HG03066 (cell line): ENCODE results near the gene DIAPH1.

Experiments
- ATAC-seq: cut with Tn5 transposase; IDR thresholded peaks from one replicate; pipeline ENCODE4 v1.9.1; 2021; ENCODE audit warnings: low read depth; ENCODE audit not compliant: unreplicated experiment

DIAPH1 gene

DNA sequence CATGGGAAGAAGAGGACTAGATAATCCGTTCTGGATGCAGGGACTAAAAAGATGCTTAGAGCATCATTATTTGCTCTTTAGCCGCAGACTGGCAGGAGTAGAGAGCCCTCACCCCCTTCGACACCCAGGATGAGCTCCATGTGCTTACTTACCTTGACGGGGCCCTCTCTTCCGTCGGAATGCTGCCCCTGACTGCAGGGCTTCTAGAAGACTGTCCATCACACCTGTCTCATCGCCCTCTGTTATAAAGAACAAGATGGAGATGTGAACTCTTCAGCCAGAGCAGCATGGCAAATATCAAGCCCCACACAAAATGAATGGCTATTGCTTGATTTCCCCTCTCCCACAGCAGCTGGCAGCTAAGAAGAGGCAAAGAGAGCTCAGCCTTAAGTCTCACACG lies 94.8 kb downstream of the DIAPH1 start:
- ATAC-seq = no peak

DNA sequence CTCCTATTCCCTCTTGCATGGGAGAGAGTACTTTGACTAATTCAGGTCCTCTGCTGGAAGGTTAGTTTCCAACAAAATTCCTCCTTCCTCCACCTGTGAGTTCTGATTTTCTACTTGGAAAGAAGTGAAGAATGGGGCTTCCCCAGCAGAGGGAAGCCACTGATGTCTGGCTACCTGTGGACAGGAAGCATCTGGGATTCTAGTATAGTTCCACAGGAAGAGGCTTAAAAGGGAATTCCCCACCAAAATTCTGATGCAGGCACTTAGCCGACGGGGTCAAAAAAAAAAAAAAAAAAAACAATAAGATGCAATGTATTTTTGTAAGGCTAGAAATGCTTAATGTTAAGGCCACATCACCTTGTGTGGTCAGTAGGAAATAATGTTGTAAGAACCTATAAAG lies 96.5 kb downstream of the DIAPH1 start:
- ATAC-seq = no peak

DNA sequence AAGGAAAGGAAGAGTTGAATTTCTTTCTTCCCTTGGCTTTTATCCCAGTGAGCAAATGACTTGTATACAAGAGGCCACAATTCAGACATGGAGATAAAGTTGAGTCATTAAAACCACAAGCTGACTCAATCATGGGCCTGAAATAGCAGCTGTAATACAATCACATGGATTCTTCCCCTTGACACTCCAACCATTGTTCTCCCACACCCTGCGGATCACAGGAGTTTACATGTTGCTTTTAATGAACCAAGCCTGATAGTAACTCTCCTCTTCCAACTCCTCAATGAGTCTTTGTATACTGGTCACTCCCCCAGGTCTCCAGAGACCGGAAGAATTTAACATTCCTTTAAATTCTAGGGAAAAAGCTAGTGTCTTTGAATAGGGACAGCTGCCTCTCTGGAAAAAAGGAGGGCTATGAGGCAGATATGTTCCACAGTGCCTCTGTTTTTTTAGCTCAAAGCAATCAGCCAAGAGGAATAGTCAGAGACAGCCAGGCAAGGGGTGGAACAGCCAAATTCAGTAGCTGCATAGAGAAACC lies 97.5 kb downstream of the DIAPH1 start:
- ATAC-seq = no peak

DNA sequence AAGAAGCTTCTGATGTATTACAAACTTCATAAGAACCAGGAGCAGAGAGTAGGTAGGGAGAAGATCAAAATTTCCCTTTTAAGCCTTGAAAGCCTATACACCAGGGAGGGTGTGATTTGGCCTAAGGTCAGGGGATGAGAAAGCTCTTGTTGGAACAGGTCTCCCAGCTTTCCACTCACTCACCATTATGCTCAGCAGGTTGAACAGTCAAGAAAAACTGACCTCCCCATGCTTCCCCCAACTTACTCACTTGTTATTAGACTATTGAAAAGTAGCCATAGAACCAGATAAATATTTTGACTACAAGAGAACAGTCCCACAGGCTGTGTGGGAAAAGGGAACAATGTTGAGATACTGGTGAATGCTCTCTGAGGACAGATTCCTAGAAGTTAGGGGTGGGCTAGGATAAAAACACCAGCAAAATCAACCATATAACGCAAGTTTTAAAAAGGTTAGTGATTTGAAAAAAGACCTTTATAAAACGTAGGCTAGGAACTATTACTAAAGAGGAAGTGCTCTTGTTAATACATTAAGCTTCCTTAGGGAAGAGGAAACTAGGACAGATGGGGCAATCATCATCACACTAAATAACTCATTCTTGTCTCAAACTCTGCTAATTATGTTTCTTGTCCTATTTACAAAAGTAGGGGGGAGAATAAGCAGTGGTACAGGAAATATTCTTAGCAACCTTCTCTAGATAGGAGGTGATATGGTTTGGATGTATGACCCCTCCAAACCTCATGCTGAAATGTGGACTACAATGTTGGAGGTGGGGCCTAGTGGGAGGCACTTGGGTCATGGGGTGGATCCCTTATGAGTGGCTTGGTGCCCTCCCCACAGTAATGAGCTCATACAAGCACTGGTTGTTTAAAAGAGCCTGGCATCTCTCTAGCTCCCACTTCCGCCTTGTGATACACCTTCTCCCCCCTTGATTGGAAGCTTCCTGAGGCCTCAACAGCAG lies 98.9 kb downstream of the DIAPH1 start:
- ATAC-seq = no peak

DNA sequence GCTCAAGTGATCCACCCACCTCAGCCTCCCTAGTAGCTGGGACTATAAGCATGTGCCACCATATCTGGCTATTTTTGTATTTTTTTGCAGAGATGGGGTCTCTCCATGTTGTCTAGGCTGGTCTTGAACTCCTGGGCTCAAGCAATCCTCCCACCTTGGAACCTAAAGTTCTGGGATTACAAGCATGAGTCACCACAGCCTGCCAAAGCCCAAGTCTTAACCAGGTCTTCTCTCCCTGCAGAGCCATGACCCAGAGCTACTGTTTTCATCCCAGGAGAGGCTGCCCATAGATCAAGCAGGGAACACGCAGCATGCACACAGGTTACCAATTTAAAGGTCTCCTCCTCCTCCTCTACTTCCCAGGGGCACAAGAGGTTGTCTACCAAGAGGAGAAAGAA lies 100.2 kb downstream of the DIAPH1 start:
- ATAC-seq = no peak

DNA sequence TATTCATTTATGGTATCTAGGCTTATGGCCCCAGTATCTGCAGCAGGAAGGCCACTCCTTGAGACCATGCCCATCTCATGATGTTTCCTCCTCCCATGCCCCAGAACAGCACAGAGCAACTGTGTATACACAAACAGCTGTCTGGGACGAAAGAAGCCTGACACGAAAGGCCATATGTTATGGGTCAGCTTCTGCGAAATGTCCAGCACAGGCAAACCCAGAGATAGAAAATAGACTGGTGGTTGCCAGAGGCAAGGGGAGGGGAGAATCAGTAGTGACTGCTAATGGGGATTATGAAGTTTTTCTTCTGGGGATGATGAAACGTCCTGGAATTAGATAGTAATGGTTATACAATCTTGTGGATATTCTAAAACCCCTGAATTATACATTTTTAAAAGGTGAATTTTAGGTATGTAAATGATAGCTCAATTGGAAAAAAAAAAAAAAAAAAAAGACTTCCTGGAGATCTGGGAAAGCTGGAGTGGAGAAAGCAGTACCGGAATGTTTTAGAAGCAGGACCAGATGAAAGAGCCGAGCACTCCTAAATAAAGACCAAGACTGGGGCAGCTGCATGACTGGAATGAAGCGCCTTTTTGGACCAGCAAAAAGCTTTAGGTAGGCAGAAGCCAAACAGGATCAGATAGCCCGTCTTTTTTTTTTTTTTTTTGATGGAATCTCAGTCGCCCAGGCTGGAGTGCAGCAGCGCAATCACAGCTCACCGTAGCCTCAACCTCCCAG lies 100.8 kb downstream of the DIAPH1 start:
- ATAC-seq = no peak

DNA sequence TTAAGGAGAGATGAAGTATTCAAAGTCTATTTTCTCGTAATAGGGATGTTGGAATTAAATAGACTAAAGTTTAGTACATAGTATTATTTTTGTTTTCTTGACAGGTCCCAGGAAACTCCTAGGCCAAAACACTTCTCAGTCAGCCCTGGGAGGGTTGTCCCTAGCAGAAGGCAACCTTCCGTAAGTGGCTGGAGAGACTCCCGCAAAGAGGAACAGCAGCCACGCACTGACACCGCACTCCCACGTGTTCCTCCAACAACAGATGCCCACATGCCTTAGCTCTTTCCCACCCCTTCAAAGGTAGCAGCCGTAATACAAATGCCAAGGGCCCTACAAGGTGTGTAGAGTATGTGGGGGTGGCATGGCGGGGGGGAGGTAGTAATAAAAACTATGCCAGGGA lies 101.5 kb downstream of the DIAPH1 start:
- no peak for ATAC-seq

DNA sequence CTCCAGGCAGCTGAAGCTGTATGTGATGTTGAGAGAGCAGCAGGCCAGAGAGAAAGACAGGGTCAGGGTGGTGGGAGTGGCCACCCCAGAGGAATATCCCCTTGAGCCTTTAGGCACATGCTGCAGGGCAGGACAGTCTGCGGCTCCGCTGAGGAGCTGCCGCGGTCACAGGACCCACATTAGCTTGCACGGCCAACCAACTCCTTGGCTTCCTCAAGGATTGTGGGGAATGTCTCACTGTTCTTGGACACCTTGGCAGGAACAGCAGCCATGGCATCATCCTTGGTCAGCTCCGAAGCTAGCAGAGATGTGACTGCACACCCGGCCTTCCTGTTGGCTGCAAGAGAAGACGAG lies 102.2 kb downstream of the DIAPH1 start:
- ATAC-seq = no peak

DNA sequence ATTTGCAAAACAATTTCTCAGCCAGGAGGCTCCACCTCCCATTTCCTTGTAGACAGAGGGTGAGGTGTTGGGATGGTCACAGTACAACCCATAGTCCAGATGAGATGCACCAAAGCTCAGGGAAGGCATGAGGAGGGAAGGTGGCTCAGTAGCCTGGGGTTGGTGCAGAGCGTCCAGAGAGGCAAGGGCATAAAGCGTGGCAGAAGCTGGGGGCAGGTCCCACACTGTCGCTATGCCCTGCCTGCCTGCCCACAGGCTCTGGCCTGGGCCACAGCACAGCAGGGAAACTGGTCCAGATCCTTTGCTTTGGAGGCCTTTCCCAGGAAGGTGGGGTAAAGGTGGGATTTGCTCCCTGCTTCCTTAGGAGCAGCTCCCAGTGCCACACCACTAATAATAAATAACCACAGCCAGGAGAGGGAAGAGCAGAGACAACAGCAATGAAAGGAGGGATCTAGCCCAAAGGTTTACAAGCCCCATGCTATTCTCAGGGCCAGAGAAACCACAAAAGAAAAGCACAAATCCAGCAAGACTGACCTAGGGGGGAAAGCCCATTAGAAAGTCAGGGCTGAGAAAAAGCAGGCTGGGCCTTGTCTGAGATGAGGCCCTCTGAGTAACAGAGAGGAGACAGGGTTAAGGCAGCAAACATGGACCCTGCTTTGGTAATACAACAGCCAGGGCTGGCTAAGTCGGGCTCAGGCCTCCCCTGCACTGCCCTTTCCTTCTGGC lies 102.7 kb downstream of the DIAPH1 start:
- no peak for ATAC-seq

DNA sequence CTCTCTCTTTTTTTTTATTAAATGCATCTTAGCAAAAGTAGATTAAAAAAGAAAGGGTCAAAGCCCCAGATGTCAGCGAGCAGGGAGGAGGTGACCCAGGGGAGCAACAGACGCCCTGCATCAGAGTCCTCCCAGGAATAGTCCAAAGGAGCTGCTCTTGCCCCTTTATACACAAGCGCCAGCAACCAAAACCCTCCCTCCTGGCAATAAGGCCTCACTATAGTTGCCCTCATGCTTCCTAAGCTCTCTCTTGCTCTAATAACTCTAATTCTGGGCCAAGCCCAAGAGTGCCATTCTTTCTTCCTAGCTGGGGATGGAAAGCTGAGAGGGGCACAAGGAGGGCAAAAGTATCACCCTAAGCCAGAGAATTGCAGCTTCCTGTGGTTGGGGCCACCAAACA lies 103.7 kb downstream of the DIAPH1 start:
- ATAC-seq = no peak

DNA sequence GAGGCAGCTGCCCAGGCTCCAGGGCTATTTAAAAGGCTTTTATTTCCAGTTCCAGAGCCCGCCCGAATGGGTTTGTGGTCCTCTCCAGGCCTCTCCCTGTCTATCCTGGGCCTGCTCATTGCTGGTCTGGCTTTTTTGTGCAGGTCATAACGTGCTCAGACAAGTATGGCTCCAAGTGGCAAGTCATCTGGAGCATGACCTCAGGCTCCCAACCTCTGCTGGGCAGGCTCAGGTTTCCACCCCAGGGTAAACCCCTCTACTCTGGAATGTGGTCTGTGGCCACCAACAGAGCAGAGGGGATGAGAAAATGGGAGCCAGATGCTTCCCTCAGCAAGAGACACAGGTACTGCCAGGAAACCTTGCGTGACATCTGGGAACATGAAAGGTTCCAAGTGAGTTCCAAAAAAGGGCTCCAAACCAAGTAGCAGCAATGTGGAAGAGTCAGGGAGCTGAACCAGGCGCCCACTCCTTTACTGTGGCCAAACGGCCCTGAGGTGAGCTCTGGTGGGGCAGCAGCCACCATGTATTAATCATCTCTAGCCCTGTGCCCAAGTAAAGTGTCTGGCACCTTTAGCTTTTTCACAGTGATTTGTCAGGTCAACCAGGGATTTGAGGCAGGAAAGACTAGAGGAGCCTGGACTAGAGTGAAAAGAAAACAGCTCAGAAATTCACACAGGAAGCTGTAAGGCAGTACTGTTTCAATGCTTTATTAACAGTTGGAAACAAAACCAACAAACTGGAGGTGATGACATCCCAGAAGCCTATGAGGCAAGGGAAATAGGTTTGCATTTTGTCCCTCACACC lies 104.3 kb downstream of the DIAPH1 start:
- no peak for ATAC-seq

DNA sequence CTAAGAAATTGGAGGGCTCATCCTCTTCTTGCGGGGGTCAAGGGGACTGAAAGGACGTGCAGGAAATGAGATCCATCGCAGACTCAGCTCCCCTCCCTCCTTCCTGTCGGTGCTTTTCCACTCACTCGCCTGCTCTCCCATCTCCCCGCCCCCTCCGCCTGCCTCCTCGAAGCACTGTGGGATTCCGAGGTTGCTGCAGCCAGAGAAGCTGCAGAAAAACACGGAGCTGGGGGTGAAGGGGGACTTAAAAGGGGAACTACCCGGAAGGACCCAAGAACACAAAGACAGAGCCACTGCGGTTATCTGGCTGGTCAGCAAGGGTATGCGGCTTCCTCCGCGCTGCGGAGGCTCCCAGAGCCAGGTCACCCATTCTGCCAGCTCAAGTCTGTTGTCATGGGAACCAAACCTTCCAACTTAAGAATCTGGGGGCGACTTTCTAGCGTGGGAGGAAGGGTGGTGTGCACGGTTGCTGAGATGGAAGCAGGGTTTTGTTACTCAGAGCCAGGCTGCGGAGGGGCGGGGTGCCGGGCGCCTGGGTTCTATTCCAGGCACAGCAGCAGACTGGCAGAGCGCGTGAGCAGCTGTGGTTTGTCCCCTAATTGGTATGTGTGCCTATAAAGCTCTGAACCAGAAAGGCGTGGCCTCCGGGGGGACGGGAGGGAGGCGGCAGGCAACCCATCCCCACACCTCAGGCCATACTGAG lies 105.0 kb downstream of the DIAPH1 start:
- no peak for ATAC-seq

DNA sequence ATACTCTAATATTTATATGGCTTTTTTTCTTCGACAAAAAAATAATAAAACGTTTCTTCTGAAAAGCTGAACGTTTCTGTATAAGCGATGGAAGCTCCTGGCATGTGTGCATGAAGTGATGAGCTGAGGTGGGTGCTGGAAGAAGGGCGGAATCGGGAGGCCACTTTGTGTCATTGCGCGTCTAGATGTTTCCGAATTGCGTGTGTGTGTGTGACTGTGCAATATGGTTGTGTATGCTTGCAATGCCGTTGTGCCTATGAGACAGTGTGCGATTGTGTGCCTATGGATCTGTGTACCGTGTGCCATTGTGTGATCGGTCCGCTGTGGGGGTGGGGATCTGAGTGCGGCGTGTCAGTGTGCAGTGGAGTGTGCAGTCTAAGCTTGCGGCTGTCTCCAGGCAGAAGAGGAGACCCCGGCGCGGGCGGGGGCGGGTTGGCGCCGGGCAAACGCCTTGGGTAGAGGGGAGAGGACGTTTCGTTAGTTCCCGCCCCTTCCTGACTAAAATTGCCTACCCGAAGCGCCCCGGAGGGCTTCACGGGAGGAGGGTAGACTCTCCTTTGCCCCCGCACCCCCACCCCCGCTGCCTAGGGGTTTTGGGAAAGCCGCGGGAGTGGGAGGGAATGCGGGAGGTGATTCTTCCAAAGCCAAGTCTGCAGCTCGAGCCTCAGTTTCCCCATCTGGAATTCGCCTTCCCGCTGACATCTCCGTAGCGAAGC lies 105.7 kb downstream of the DIAPH1 start:
- ATAC-seq = no peak

DNA sequence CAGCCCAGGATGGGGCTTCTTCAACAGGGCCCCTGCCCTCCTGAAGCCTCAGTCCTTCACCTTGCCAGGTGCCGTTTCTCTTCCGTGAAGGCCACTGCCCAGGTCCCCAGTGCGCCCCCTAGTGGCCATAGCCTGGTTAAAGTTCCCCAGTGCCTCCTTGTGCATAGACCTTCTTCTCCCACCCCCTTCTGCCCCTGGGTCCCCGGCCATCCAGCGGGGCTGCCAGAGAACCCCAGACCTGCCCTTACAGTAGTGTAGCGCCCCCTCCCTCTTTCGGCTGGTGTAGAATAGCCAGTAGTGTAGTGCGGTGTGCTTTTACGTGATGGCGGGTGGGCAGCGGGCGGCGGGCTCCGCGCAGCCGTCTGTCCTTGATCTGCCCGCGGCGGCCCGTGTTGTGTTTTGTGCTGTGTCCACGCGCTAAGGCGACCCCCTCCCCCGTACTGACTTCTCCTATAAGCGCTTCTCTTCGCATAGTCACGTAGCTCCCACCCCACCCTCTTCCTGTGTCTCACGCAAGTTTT lies 106.3 kb downstream of the DIAPH1 start:
- ATAC-seq = no peak

DNA sequence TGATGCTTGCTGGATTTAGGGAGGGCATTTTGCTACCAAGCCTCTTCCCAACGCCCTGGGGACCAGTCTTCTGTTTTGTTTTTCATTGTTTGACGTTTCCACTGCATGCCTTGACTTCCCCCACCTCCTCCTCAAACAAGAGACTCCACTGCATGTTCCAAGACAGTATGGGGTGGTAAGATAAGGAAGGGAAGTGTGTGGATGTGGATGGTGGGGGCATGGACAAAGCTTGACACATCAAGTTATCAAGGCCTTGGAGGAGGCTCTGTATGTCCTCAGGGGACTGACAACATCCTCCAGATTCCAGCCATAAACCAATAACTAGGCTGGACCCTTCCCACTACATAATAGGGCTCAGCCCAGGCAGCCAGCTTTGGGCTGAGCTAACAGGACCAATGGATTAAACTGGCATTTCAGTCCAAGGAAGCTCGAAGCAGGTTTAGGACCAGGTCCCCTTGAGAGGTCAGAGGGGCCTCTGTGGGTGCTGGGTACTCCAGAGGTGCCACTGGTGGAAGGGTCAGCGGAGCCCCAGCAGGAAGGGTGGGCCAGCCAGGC lies 107.0 kb downstream of the DIAPH1 start:
- no peak for ATAC-seq

DNA sequence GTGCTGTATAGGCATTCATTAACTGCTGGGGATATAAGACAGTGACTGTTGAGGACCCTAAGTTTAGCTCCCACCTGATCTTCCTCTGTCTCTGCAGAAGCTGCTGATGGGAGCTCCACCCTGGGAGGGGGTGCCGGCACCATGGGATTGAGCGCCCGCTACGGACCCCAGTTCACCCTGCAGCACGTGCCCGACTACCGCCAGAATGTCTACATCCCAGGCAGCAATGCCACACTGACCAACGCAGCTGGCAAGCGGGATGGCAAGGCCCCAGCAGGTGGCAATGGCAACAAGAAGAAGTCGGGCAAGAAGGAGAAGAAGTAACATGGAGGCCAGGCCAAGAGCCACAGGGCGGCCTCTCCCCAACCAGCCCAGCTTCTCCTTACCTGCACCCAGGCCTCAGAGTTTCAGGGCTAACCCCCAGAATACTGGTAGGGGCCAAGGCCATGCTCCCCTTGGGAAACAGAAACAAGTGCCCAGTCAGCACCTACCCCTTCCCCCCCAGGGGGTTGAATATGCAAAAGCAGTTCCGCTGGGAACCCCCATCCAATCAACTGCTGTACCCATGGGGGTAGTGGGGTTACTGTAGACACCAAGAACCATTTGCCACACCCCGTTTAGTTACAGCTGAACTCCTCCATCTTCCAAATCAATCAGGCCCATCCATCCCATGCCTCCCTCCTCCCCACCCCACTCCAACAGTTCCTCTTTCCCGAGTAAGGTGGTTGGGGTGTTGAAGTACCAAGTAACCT lies 107.8 kb downstream of the DIAPH1 start:
- ATAC-seq = no peak

DNA sequence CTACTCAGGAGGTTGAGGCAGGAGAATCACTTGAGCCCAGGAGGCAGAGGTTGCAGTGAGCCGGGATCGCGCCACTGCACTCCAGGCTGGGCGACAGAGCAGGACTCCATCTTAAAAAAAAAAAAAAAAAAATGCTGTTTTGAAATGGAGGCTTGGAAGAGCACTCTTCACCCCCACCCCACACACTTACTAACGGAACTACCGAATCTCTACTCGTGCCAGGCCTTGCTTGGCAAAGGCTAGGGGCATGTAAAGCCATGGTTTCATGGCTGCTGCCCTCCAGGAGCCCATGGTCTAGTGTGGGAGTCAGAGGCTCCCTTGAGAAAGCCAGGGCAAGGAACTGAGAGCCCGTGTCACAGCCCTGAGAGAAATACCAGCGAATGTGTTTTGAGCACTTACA lies 108.6 kb downstream of the DIAPH1 start:
- no peak for ATAC-seq
